SKM-1 treated with dmso at 0.1 percent for 144 hours (cell line): ENCODE results near the gene TPP1.
A peak's percentile ranks its signal among the peaks of the same experiment; 100 is the strongest.

ENCODE experiments used
- DNase-seq: peaks from one replicate; lab custom pipeline; 2025; ENCODE audit not compliant: unreplicated experiment; lab: John Stamatoyannopoulos, UW

Gene TPP1

GRCh38 chr11:6612213-6613041 is 6.8 kb downstream of the TPP1 start, which contains the start of gene TAF10:
TSS of gene TAF10 (minus strand) at chr11:6612216. CDS start at chr11:6612189, 27 bp downstream.
- DNase-seq: peak; percentile 93

DNA sequence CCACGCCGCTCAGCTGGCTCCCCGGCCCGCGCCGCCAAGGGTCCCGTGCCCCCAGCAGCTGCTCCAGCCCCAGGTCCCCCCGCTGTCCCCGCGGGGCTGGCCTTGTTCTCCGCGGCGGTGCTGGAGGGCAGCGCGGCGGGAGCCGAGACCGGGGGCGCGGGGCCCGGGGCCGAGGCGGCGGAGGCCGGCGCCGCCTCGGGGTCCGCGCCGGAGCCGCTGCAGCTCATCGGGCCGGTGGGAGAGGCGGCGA is 7.3 kb downstream of the TPP1 start:
- no peak for DNase-seq

DNA sequence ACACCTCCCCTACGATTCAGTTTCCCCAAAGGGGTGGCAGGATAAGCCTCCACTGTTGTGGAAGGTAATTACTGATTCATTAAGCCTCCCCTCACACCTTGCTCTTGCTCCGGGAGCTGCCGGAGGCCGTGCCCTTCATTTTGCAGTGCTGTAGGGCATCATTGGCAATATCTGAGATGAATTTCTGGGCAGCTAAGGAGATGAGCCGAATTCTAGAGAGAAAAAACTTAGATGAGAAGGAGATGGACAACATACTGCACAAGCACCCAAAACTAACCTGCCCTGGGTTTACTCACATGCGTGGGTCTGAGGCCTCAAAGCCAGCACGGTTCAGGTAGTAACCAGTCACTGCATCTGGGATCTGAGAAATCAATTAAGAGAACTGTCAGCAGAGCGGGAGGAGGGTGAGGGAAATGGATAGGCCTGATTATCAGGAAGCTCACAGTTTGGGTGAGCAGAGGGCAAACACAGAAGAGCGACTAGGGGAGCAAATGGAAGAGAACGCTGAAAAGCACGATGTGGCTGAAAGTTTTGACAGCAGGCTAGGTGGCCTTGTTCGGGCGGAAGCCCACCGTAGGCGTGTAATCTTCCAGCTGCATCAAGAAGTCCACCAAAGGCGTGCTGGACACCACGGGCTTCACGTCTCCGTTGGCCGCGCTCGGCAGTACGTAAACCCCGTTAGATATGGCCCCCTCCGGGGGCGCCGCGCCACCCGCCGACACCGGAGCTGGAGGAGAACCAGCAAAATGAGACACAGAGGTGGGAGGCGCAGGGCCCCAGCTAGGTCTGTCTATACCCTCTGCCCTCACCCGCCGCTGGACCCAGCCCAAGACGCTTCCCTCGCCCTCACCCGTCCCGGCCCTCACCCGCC is 7.9 kb downstream of the TPP1 start:
- no peak for DNase-seq

- no peak for DNase-seq
These were observed 8.6 kb downstream of the TPP1 start for GRCh38 chr11:6610591-6610990.

DNA sequence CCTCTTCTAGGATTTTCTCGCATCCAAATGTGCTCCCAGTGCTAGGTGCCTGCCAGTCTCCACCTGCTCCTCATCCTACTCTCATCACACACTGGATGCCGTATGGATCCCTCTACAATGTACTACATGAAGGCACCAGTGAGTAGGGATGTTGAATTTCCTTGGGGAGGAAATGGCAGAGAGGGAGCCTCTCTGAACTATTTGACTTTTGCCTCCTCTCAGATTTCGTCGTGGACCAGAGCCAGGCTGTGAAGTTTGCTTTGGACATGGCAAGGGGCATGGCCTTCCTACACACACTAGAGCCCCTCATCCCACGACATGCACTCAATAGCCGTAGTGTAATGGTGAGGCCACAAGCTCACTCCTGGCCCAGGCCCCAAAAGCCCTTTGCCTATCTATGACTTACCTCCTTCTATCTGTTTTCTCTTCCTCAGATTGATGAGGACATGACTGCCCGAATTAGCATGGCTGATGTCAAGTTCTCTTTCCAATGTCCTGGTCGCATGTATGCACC is 9.7 kb downstream of the TPP1 start:
- no peak for DNase-seq

- no peak for DNase-seq
These were observed 10.3 kb downstream of the TPP1 start for GRCh38 chr11:6608726-6609501.

DNA sequence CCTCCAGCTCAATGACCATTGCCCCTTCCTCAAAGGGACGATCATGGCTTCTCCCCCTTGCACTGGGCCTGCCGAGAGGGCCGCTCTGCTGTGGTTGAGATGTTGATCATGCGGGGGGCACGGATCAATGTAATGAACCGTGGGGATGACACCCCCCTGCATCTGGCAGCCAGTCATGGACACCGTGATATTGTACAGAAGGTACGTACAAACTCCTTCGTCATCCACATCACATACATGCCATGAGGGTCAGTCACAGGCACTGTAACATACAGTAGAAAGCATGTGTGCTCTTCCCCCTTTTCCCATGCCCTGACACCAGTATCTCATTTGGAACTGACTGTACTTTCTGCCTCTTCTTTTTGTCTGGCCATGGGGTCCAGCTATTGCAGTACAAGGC is 11.2 kb downstream of the TPP1 start:
- no peak for DNase-seq

DNA sequence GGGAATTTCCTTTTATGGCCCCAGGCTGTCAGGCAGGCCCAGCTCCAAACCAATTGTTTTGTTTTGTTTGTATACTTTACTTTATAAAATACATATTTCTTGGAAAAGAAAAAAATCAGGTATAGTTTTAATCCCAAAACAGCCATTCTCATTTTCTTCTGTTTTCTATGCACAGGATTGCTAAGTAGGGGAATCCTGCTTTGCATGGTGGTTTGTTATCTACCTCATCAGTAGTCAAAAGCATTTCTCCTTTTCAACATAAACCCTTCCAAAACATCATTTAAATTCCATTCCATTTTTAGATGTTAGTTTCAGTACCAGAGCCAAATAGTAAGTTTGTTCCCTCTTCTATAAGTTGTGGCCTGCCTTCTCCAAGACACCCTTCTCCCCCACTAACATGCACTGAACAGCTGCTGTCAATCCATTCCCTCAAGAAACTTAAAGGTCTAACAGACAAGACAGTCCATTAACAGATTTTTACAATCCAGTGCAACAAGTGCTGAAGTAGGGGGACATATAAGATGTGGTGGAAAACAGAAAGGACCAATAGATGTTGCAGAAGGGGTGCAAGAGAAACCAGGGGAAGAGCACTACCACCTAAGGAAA is 11.9 kb downstream of the TPP1 start:
- no peak for DNase-seq

- DNase-seq: peak; percentile 59
These were observed 12.6 kb downstream of the TPP1 start for GRCh38 chr11:6606471-6607189.

DNA sequence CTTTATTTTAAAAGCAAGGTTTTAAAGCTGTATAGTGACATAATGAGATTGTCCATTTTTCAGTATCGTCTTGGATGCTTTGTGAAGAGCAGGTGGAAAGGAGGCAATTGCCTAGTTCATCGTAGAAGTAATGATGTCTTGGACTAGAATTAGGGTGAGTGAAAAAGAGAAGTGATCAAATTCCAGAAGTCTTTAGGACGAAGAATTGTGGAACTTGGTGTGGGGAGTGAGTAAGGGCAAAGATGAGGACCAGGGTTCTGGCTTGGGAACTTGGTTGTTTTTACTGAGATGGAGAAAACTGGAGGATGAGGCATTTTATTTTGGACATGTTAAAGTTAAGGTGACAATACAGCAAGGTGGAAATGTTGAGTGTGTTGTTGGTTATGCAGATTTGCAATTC is 14.4 kb downstream of the TPP1 start:
- no peak for DNase-seq

DNA sequence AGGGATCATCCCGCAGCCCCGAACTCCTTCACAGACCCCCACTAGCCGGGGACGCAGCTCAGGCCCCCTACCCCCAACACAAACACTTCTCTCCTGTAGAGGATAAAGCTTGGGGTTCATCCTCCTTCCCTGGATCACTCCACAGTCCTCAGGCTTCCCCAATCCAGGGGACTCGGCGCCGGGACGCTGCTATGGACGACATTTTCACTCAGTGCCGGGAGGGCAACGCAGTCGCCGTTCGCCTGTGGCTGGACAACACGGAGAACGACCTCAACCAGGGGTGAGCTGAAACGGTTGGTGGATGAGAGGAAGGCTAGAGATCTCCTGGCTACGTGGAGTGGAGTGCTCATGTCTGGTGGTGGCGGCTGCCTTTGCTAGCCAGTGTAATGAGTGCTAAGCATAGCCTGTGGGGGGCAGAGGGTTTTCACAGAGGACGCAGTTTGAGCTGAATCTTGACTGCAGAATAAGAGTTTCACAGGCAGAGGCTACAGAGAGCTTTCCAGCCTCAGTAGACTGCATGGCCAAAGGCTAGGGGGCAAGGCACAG is 15.1 kb downstream of the TPP1 start:
- peak; percentile 40 for DNase-seq

DNA sequence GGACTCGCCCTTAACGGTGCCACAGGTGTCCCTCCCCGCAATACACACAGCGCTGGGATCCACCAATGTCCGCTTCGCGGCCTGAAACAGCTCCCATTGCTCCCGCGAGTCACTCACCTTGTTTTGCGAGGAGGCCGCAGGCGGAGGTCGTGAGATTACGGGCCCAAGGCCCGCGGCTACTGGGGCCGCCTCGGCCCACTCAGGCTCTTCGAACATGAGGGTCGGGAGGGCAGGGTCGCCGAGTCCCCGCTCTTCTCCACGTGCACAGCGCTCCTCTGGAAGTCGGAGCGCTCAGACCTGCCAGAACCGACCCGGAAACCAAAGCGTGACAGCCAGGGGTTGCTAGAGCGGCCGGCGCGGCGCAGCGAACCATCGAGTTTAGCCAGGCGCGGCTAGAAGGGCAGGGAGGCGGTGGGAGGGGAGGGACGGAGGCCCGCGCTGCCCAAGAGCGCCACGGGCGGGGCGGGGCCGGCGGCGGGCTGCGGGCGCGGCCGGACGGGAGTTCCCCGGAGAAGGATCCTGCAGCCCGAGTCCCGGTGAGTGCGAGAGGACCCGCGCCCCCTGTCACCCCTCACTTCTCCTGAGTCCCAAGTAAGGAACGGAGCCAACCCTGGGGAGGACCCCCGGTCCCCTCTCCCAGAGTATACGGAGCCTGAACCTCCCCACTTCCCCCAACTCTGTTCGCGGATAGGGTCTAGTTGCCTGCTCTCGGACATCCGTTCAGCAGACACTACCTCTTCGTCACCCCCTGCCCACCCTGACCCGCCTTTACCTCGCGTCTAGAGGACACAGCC is 15.7 kb downstream of the TPP1 start, which contains the start of the genes ILK and RRP8:
TSS of gene ILK (plus strand) at position 488 of the 794 bp plus-strand sequence. CDS start 498 bp downstream, outside the sequence.
TSS of gene RRP8 (minus strand) at position 330 of the 794 bp plus-strand sequence. CDS start at position 216, 114 bp downstream.
- DNase-seq: peak; percentile 87

DNA sequence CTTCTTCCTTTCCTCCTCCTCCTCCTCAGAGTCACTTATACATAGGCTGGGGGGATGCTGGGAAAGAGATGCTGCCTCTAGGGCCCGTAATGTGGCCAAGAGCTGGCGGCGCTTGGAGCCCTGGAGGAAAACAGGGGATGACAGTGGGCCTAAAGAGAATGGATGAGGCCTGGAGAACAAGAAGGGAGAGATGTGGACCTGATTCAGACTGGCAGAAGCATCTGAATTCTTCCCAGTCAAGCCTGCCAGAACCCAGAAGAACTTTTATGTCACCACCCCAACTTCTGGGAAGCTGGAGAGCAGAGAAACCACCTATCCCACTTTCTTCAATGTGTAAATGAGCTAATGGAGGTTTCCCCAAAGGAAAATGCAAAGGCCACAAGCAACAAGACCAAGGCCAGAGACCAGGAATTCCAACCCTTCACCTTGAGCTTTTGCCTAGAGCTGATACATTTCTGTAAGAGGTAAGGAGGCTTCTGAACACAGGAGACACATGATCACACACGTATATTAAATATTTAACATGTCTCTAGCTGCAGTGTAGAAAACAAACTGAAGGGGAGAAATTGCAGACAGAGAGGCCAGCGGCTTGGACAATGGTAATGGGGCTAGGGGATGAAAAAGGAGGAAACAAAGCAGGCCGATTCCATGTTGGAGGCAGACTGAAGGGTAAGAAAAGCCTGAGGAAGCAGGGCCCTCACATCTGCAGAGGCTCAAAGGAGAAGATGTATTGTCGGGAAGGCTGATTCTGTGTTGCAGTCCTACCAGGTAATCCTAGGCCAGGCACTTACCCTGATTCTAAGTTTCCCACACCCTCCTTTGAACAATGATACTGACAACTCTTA is 16.9 kb downstream of the TPP1 start:
- DNase-seq: no peak

DNA sequence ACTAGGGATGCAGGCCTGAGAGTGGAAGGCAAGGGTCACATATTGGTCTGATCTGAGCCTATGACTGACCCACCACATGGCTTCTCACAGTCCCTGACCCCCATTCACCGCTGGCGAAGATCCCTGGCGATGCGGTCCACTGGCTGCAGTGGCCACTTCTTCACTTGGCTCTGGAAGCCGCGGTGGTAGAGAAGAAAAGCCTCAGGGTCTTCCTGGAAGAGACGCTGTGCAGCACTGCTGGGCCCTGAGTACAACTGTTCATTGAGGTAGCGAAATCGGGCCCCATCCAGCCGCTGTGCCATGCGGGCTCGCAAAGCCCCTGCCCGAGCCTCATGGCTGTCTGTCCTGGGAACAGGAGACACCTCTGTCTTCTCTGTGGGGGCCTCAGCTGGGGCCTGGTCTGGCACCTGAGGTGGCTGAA is 18.2 kb downstream of the TPP1 start:
- no peak for DNase-seq

GRCh38 chr11:6599881-6600390 is 19.3 kb downstream of the TPP1 start:
- no peak for DNase-seq

DNA sequence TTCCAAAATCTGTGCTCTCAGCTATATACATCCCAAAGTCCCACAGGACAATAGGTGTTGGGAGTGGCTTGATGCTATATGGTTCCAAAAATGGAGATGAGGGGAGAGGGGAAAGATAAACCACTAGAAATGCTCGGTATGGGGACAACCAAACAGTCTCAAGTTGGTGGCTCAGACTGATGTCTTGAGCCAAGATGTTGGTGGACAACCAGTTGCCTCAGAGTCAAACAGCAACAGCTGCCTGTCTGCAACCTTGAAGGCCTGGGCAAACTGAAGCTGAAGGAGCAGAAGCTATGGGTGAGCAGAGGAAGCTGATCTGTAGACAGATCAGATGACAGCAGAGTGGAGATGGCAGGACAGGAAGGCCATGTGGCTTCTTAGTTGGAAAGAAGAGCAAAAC is 19.8 kb downstream of the TPP1 start:
- DNase-seq: no peak

DNA sequence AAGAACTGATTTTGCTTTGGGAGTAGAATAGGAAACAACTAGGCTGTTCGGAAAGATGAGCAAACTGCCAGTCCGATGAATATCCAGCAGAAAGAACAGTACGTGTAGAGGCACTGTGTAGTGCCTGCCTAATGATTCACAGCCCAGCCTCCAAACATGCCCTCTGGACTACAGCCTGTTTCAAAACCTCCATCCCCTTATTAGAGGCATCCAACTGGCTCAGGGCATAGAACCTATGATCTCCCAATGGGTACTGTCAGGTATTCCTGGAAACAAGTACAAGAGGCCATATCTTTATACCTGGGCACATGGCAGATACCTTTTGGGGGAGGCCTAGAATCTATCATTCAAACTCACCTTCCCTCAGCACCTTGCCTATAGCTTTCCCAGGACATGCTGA is 20.7 kb downstream of the TPP1 start:
- no peak for DNase-seq
